NCI-H69 (cell line): ENCODE data around the gene LYL1.
A peak's percentile ranks its signal among the peaks of the same experiment; 100 is the strongest.

ENCODE experiments used
- DNase-seq: peaks from one replicate; lab custom pipeline; 2025; lab: John Stamatoyannopoulos, UW

The LYL1 gene

DNA sequence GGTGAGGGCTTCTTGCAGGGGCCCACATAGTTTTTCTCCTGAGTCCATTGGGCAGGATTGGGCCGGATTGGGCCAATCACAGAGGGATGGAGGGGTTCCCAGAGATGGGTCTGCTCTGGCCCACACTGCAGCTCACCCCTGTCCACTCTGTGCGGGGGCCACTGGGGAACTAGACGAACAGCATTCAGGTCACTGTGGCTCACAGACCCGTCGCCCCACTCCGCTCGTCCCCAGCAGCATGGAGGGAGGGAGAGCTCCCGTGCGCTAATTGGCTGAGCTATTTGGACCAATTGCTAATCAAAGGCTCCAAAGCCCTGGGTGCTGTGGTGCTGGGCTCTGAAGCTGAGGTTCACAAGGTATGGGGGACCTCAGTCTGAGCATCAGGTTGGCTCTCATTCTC lies 26.7 kb upstream of the LYL1 start:
- DNase-seq = no peak

DNA sequence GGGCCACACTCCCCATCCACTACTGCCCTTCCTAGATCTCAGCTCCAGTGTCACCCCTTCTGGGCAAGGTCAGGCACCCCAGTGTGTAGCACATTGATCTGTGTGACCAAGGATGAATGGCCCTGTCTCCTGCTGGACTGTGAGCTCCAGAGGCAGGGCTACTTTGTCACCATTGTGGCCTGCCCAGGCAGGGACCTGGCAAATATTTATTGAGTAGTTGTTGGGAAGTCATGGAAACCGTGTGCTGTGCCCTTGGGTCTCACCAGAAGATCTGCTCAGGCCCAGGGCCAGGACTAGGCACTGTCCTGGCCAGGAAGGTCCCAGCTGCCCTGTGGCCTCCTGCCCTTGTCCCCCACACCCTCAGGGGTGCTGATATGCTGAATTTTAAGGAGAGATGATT lies 25.9 kb upstream of the LYL1 start:
- DNase-seq = no peak

DNA sequence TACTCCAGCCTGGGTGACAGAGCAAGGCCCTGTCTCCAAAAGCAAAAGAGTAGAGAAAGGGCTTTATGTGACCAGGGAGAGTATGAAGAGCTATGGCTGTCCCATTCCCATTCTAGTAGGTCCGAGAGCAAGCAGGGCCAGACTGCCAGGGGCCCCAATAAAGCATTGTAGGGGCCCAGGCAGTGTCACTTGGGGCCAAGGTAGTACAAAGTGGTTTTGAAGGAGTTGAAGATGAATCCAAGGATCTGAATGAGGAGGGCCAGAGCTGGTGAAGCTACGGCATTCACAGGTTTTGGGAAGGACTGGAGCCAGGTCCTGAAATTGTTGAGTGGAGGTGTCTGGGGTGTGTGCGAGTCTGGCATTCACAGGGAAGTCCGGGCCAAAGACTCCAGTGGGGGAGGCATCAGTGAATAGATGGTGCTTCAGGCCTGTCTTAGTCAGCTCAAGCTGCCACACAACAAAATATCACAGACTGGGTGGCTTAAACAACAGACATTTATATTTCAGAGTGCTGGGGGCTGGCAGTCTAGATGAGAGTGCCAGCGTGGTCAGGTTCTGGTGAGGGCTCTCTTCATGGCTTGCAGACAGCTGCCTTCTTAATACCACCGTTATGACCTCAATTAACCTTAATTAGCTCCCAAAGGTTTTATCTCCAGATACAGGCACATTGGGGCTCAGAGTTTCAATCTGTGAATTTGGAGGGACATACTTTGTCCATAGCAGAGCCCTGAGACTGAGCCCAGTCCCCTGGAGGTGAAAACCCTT lies 25.3 kb upstream of the LYL1 start:
- DNase-seq = no peak

DNA sequence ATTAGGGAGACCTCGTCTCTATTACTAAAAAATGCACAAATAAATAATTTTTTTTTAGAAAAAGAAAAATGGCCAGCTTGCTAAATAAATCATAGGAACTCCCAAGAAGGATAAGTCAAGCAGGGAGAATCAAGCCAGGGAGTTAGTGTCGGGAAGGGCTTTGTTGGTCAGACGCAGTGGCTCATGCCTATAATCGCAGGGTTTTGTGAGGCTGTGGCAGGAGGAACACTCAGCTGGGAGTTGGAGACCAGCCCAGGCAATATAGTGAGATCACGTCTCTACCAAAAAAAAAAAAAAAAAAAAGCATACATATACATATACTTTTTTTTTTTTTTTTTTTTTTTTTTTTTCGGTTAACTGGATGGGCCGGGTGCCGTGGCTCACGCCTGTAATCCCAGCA lies 24.4 kb upstream of the LYL1 start:
- DNase-seq = no peak

DNA sequence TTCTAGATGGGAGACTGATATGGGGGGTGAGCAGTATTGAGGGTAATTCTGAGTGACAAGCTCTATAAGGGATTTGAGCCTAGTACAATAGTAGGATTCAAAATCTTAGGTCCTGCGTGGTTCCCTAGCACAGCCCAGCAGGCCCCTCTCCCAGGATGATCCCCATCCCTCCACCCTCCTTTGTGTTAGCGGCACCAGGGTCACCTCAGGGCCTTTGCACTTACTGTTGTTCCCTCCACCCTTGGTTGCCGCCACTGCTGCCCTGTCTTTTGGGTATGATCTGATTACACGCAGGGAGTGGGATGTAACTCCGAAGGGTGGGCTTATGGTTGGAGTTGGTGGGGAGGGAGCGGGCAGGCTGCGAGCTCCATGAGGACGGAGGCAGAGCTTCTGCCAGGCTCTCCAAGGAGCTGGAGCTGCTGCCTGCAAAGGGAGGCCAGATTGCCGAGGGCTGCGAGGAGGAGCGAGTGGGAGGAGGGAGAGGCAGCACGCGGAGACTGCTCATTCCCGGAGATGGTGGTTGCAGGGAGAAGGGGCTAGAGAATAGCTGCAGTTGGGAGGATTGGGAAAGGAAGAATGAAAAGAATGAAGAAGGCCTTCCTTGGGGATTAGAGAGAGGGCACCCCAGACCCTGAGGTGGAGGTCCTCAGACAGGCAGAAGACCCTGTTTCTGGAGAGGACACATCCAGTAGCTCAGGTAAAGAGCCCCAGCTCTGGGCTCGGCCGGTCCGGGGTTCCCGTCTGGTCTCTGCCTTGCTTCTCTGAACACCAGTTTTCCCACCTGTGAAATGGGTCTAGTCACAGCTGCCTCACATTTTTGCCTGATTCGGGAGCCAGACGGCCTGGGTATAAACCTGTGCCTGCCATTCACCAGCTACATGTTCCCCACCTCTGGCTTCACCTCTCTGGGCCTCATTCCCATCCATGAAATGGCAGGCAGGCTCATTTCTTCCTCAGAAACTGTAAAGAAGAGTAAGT lies 20.6 kb upstream of the LYL1 start:
- DNase-seq = no peak

DNA sequence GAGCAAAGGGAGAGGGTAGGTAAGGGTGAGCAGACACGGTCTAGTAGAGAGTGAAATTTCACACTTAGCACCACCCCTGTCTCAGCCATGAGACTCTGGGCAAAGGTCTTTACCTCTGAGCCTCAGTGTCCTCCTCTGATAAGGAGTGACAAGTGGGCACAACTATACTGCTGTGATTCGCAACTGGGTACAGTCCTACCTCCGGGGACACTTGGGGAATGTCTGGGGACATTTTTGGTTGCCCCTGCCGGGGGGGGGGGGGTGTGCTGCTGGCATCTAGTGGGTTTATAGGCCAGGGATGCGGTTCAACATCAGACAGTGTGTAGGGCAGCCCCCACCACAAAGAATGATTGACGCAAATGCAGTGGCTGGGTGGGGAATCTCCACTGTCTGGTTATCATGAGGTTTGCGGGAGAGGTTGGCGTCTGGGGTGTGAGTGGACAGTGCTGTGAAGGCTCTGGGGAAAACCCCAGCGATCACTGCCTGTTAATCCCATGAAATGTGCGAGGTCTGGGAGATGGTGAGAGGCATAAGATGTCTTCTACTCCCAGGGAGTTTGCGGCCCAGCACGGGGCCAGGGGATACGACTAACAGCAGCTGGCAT lies 19.7 kb upstream of the LYL1 start:
- no peak for DNase-seq

DNA sequence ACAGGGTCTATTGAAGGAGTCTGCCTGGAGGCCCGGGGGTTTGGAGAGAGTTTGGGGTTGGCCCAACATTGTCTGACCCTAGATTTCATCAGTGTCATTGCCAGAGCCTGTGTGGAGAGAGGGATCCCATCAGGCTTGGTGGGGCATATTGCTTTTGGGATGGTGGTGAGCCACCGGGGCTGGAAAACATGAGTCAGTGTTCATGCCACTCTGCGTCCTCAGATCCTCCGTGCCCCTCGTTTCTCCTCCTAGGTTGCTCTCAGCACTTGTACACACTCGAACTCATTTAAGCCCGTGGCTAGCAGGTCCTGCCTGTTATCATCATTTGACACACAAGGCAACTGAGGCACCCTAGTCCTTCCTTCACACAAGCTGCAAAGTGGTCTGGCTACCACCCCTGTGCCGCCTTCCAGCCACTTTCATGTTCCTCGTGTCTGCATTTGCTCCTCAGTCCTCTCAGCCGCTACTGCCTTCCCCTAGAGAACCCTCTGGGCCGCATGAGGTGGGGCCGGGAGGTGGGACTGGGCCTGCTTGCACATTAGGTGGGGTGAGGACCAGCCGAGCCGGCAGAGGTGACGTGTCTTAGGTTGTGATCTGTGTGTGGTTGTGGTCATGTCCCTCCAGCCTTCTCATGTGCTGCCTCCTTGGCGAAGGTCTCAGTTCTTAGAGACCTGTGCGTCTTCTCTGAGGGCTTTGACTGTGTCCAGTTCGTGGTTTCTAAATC lies 19.1 kb upstream of the LYL1 start:
- no peak for DNase-seq

DNA sequence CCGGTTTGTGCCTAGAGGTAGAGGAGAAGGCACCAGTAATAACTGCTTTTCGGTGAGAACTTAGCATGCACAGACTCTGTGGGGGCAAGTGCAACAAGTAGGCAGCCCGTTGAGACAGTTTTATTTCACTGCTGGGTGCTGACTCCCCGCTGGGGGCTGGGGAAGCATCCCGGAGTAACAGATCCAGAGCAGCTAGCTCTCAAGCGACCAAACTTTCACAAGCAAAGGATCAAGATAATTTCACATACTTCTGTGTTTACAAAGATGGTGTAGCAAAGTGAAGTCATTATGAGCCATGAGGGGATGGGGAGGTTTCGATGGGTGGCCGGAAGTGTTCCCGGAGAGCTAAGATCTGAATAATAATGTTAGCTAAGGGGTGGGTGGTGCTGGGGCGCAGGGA lies 18.2 kb upstream of the LYL1 start:
- no peak for DNase-seq

DNA sequence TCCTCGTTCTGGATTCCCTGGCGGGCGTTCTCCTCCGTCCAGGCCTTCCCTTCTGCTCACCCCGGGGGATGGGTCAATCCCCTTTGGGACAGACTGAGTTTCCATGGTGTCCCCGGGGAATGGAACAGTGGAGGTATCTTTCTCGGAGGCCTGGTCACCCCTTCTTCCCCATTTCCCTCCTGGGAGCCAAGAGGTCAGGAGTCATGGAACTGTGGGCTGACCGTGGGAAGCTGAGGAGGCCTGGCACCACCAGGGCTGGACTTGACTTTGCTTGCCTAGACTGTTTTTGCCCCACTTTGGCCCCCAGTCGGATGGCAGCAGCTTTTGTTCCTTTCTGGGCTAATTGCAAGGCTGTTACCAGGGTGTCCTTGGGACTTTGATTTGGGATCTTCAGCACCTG lies 17.4 kb upstream of the LYL1 start:
- DNase-seq = no peak

DNA sequence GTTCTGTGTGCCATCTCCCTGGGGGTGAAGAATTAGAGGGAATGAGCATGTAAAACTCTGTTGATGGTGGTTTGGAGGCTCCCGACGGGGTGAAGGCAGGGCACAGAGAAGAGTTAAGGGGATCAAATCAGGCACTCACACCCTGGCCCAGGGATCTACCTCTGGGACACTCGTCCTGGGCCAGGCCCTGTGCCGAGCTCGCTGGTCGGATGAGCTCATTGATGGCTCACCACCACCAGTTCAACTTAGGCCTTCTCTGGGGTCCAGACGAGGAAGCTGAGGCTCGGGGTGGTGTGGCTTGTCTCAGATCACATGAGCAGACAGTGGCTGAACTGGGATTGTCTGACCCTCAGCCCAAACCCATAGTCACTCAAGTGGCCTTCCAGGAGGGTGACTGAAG lies 17.0 kb upstream of the LYL1 start:
- DNase-seq = no peak

DNA sequence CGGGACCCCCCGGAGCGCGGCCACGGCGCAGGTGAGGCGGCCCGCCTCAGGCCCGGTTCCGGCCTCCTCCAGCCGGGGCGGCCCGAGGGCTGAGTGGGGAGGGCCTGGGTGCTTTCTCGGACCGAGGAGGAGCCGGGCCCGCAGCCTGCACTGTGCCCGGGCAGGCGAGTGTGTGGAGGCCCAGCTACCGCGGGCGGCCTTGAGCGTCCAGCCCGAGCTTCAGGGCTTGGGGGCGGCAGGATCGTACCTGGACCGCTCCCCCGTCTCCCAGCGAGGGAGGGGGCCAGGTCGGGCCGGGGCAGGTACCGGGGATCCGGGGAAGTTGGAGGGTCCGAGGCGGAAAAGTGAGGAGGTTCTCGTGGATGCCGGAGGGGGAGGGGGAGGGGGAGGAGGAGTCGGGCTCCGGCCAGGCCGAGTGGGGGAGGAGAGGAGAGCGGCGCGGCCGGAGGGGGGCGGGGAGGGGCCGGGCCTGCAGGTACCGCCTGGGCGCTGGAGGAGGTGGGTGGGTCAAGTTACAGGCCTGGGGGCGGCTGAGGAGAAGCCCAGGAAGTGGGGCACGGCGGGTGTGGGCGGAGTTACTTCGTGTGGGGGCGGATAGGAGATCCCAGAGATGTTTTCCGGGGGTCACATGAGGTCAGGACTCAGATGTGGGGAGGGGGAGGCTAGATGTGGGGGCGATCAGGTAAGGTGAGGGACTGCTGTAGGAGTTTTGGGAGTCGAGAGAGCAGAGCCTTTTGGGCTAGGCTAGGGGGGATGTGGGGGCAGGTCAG lies 16.0 kb upstream of the LYL1 start:
- peak; percentile 92 for DNase-seq

DNA sequence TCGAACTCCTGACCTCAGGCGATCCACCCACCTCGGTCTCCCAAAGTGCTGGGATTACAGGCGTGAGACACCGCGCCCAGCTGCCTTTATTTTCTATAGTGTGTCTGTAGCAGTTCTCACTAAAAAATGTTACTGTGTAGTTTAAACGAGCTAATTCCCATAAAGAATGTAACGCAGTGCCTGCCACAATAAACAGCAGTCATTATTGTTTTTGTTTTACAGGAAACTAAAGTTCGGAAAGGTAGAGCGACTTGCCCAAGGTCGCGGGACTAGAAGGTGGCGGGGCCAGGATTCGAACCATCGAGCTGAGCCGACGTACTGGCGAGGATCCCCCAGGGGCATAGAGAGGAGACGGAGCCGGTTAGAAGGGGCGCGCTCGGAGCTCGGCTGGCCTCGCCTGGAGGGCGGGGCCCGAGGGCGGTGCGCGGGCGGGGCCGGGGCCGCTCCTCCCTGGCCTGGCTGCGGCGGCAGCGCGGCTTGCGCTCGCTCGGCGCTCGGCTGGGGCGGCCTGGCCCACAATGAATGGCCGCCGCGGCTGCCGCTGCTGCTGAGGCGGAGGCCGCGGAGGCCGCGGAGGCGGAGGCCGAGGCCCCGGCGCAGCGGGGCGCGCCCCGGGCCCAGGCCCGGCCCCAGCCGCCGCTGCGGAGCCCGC lies 15.2 kb upstream of the LYL1 start, which contains the start of gene NACC1:
TSS of gene NACC1 (plus strand) at position 493 of the 652 bp plus-strand sequence. CDS start 16,944 bp downstream, outside the sequence.
- DNase-seq = peak; percentile 99

DNA sequence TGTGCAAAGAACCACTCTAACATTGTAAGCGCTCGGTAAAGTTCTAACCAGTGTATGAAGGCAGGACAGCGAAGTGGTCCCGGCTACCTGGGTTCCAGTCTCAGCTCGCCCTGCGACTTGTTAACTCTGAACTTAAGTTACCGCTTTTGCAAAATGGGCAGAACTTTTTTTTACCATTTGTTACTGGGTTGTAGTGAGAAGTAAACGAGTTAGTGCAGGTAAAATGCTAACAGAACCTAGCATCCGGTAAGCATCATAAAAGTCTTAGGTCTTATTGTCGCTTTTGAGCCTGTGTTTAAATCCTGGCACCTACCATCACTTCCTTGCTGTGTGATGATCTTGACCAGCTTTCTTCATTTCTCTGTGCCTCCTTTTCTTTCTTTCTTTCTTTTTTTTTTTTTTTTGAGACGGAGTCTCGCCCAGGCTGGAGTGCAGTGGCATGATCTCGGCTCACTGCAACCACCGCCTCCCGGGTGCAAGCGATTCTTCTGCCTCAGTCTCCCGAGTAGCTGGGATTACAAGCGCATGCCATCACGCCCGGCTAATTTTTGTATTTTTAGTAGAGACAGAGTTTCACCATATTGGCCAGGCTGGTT lies 14.6 kb upstream of the LYL1 start:
- no peak for DNase-seq

DNA sequence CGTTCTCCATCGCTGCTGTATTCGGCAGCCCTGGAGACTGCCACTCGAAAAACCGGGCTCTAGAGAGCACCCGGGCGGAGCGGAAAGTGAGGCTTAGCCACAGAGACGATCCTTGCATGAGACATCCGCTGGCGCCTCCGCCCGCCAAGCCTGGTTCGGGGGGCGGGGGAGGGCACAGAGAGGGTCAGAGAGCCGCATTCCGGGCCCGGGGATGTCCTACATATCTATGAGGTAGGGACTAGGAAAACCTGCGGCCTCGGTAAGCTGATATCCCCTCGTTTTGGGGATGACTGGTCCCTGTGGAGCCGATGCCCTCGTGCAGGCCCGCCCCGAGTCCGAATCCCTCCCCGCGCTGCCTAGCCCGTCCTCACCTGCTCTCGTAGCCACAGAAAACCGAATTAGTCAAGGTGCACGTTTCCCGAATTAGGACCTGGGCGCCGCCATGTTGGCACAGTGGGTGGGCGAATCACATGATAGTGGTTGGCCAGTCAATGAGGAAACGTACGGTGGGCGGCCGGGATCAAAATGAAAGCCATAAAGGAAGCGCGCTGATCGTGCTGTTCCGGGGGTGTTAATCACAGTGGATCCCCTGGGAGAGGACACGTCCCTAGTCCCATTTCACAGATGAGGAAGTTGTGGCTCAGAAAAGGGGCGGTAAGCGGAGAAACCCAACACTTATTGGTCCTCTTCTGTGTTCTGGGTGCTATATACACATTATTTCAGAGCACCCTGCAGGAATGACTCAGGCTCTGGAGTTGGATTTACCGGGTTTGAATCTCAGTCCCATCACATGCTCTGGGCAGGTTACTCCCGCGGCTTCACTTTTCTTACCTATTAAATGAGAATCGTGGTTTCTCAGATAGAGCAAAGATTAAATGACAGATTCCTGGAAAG lies 13.9 kb upstream of the LYL1 start, which contains the start of gene TRMT1:
TSS of gene TRMT1 (minus strand) at position 459 of the 894 bp plus-strand sequence. CDS start at position 118, 341 bp downstream.
- DNase-seq = peak; percentile 98

DNA sequence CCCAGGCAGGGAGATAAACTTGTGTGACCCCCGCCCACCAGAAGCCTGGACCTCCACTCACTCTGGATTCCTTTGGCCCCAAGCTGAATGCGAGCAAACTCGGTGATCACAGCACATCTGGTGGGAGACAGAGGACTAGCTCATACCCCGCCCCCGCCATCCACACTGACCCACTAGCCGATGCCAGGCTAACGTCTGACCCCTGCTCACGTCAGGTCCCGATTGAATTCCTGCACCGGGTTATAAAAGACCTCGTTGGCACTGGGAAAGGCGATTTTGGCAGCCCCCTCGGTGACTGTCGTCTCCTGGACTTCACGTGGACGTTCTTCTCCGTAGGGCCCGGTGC lies 13.3 kb upstream of the LYL1 start:
- DNase-seq = peak; percentile 33

DNA sequence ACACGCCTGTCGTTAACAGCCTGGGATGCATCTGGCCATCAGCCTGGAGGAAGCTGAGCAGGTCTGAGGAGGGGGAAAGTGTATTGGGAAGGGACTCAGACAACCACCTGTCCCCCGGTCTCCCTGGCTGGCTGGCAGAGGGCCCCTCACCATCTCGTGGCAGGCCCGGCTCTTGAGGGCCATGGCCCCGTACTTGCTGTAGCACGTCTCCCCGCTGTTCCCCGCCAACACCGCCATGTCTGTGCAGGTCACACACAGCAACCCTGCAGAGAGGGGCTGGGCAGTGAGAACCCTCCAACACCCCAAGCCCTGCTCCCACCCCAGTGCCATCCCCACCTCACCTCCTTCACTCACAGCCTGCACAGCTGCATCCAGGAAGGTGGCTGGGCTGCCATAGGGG lies 9.9 kb upstream of the LYL1 start:
- DNase-seq = no peak

DNA sequence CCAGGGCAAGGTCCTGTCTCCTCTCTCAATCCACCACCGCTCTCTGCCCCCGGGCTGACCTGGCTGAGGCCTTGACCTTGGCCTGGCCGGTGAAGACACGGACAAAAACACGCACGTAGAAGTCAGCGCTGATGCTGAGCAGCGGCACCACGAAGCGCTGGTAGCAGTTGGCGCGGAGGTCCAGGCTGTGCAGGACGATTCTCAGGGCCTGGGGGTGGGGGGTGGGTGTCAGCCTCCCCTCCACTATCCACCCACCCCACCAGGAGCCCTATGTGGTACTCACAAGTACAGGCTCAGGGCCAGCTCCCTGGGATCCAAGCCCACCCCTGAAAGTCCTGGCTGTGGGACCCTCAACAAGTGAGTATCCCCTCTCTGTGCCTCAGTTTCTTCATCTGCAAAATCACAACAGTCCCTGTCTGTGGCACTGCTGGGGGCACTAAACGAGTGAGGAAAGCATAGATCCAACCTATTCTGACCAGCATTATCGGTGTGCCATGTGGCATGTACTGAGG lies 7.5 kb upstream of the LYL1 start:
- DNase-seq = no peak

DNA sequence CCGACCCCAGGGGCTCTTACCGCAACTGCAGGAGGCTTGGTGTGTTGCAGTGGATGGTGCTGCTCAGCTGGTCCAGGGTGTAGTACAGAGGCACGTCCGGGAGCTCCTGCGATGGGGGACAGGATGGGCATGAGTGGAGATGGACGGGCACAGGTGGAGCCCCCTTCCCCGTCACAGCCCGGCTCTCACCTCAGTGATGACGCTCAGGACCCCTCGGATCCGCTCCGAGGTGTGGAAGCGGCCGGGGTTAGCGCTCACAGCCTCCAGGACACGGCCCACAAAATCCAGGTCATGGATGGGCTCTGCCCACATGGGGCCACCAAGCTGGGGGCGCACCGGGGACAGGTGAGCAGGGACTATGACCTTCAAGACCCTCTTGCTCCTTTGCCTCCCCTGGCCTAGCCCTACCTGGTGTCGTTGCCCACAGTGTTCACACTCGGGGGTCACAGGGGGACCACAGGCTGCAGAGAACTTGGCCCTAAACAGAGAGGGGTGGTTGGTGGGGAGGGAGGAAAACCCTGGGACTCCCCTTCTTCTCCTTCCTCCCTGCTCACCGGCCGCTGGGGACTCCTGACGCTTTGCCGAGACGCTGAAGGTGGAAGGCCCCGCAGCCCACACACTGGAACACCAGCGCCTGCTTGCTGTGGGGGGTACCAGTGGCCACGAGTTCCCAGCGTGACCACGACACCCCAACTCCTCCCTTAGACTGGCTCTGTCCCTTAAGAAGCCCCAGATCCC lies 6.9 kb upstream of the LYL1 start:
- DNase-seq = no peak
